NK-92 (cell line): ENCODE measurements around the gene PLPP7.

Experiments
- DNase-seq: peaks from one replicate; lab custom pipeline; 2025; ENCODE audit not compliant: unreplicated experiment; lab: John Stamatoyannopoulos, UW

Gene PLPP7

GRCh38 chr9:131280660-131281059, 8.9 kb upstream of the PLPP7 start:
- DNase-seq, result no peak

DNA sequence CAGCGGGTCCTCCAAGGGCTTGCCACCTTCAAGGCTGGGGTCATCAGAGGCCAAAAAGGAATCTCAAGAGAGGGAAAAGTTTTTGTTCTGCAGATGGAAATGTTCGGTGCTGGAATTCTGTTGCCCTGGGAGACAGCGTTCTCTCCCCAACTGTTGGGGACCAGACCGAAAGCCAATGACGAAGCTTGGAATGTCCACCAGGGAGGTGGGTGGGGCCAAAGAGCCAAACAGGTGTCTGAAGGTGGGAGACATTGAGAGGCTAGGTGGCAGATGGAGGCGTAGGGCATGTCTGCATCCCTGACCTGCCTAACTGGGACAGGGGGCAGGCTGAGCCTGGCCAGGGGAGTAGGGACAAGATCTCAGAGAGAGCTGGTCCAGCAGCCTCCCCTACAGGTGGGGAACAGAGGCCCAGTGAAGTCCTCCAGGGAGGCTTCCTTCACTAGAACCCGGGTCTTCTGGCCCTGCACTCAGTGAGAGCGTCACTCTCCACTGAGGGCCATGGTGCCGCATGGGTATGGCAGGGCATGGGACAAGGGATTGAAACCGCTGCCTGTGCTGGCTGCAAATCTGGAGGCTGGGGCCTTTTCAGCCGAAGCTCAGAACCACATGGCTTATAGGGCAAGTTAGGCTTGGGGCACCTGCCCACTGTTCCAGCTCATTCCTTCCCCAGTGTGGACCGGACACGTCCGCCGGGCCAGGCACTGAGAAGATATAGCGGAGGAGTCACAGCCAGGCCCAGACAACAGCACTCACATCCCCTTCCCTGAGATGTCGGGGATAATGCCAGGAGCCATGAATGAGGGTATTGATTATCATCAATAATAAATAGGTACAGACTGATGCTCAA, 8.2 kb upstream of the PLPP7 start:
- DNase-seq, result no peak

DNA sequence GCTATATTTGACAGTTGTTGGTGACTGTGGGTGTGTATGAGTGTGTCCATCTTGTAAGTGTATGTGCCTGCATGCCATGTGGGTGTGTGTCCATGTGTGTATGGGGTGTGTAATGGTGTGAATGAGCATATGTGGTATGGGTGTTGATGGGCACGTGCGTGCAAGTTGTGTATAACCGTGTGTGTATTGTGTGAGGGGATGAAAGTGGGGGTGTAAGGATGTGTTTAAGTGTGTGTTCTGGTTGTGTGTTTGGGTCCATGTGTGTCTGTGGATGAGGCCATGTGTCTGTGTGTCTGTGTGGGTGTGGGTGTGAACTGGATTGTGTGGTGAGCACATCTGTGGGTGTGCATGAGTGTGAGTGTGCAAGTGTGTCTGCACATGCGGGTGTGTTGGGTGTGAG, 7.3 kb upstream of the PLPP7 start:
- DNase-seq, result no peak

GRCh38 chr9:131282688-131283422, 6.7 kb upstream of the PLPP7 start:
- no peak for DNase-seq

DNA sequence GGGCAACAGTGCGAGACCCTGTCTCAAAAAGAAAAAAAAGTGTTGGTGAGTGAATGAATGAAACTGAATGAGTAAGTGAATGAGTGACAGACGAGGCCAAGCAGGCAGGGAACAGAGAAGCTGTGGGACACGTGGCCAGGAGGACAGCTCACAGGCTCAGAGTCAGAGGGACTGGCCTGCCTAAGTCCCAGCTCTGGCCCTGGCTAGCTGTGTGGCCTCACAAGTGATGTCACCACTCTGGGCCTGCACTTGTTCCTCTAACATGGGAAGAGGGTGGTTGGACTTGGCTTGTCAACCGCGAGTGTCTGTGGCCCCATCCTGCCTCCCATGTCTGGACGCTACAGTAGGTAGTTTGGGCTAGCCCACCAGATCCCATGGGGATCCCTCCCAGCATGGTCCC, 4.7 kb upstream of the PLPP7 start:
- no peak for DNase-seq

DNA sequence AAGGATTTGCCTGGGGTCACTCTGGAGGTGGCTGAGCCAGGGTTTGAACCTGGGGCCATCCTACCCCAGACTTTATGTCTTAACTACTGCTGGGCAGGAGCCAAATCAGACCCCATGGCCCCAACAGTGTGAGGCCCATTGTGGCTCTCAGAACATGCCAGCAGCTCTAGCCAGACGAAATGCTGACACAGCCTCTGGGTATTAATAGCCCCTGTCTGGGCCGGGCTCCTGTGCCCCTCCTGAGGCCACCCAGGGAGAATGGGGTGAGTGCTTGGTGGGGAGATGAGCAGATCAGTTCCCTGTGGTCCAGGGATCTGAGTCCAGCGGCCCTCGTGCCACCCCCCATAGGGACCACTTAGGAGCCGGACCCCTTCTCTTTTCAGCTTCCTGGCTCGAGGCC, 2.2 kb upstream of the PLPP7 start:
- no peak for DNase-seq

DNA sequence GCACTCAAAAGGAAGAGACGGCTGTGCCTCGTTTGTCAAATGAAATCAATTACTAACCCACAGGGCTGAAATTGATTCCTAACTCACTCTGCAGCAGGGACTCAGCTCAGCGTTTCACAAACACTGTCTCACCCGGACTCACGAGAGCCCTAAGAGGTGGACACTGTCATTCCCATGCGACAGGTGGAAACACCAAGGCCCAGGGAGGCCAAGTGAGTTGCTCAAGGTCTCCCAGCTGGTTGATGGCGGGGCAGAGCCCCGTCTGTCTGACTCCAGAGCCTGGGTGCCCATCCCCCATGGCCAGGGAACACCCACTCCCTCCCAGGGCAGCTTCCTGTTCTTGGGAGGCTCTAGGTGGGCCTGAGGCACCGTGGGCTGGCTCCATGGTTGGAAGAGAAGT, 1.3 kb upstream of the PLPP7 start:
- no peak for DNase-seq

- no peak for DNase-seq
Measured at GRCh38 chr9:131290036-131290766, 678 bp downstream of the PLPP7 start.

DNA sequence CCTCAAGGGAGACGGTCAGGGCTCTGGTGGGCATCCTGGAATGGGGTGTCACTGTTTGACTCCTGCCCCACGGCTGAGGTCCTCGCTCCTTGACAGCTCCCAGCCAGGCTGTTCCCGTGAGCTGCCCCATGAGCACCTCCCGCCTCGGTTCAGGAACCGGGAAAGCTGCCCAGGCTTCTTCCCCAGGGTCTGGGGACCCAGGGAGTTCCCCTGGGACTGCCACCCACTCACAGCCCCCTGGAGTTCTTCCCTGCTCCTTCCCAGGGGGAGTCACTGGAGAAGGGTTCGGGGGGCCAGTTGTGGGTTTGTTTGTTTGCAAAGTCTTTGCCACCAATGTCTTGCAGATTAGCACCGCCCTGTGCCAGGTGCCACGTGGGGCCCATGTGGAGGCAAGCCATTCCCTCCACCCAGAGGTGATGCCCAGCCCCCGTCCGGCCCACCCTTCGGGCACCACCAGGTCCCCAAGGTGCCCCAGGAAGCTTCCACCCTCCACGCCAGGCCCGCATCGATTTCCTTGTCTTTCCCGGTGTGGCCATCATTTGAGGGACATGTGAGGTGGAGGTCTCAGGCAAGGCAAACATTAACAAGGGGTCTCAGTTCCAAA, 1.3 kb downstream of the PLPP7 start:
- DNase-seq, result no peak

GRCh38 chr9:131291795-131292315, 2.3 kb downstream of the PLPP7 start:
- no peak for DNase-seq

GRCh38 chr9:131292937-131293336, 3.4 kb downstream of the PLPP7 start:
- no peak for DNase-seq

DNA sequence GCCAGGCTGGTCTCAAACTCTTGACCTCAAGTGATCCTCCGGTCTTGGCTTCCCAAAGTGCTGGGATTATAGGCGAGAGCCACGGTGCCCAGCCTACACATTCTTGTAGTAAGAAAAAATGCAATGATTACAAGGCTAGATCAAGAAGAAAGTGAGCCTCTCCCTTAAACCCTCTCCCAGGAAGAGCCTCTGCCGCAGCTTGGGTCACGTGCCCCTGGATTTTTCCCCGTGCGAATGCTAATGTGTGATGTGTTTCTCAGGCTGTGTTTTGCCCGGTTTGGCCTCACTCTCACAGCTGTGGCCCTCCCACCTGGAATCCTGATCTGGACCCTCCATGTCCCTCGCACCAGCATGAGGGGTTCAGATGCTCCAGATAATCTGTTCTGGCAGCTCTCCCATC, 6.9 kb downstream of the PLPP7 start:
- DNase-seq, result no peak

GRCh38 chr9:131296906-131297500, 7.5 kb downstream of the PLPP7 start:
- DNase-seq, result no peak

DNA sequence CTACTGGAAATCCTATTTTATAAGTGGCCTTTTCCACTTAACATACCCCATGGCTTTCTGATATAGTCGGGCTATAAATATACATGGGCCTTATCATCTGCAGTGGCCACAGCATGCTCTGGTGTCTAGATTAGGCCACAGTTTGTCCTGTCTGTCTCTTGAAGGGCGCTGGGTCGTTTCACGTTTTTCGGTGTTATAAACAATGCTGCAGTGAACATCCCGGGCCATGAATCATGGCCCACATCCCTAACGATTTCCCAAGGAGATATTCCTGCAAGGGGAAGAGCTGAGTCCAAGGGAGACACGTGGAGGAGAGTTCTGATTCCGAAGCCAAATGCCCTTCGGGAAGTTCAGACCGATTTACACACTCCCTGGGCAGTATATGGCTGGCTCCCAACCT, 8.4 kb downstream of the PLPP7 start:
- no peak for DNase-seq

DNA sequence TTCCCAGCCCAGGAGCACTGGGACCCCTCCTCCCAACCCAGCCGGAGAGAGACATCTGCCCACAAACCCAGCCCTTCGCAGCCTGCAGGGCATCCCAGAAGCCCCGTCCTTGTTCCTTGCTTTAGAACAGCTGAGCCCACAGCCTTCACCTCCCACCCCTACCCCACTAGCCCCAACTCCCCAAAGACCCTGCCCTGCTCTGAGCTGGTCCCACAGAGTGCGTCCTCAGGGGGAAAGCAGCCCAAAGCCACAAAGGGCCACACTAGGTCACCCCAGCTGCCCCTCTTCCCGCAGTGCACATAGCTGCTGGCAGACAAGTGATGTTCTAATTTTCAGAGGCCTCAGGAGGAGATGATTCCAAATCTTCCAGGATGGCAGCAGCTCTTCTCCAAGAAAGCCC, 8.8 kb downstream of the PLPP7 start:
- DNase-seq, result no peak

- no peak for DNase-seq
Measured at GRCh38 chr9:131298816-131299215, 9.3 kb downstream of the PLPP7 start.

- DNase-seq, result no peak
Measured at GRCh38 chr9:131299346-131299960, 9.9 kb downstream of the PLPP7 start.

DNA sequence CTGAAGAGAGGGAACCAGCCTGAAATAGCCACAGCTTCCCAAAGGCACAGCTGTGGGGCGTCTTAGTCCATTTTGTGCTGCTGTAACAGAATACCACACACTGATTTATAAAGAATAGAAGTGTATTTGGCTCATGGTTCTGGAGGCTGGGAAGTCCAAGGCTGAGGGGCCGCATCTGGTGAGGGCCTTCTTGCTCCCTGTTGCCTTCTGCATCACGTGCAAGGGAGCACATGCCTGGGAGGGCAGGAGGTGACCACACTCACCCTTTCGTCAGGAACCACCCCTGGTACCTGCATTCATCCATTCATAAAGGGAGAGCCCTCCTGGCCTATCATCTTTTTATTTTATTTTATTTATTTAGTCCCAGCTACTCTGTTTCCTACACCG, 10.4 kb downstream of the PLPP7 start:
- DNase-seq, result no peak

DNA sequence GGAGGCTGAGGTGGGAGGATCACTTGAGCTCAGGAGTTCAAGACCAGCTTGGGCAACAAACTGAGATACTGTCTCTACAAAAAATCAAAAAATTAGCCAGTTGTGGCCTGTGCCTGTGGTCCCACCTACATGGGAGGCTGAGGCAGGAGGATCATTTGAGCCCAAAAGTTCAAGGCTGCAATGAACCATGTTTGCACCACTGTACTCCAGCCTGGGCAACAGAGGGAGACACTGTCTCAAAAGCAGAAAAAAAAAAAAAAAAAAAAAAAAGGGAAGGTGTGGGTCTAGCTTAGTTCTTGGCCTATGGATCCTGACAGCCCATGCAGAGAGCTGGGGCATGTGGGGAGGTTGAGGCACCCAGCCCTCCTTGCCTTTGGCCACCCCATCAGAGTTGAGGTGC, 10.9 kb downstream of the PLPP7 start:
- DNase-seq, result no peak
